HEK293 (cell line): ENCODE data around the gene SUPT4H1.

ENCODE experiments used
- CTCF ChIA-PET: fragments of 350-600 bp; formaldehyde crosslinking; extraction: SDS; loops from one replicate; lab custom pipeline; 2021; ENCODE audit warnings: antibody characterized with exemption; lab: Yijun Ruan, JAX
- POLR2A ChIA-PET: fragments of 300-600 bp; formaldehyde crosslinking; extraction: SDS; loops from one replicate; lab custom pipeline; 2020; ENCODE audit warnings: antibody characterized with exemption, inconsistent platforms; lab: Yijun Ruan, JAX
- H3K27ac ChIP-seq: fragments of 200-500 bp; sonication (Bioruptor generic); 2 replicates; pipeline ENCODE4 v1.5.1; 2014; ENCODE audit warnings: low read depth, low read length, control low read depth, inconsistent platforms; ENCODE audit errors: extremely low read depth
- H3K36me3 ChIP-seq, 2 experiments: fragments of 200-500 bp in 1 of 2; sonication (Bioruptor generic) in 1 of 2; 1 replicate in 1 of 2; 2 replicates in 1 of 2; pipeline ENCODE4 v1.5.1; 2014 to 2017; ENCODE audit warnings: inconsistent platforms in 2 of 2, low read length in 2 of 2; ENCODE audit not compliant: control insufficient read depth in 2 of 2, insufficient read depth in 1 of 2
- H3K4me1 ChIP-seq: fragments of 200-500 bp; sonication (Bioruptor generic); 2 replicates; pipeline ENCODE4 v1.5.1; 2014; ENCODE audit warnings: mild to moderate bottlenecking, low read length, inconsistent platforms; ENCODE audit not compliant: control insufficient read depth, insufficient read depth
- H3K4me3 ChIP-seq: 2 replicates; pipeline ENCODE4 v1.5.1; 2011; ENCODE audit warnings: low read depth, mild to moderate bottlenecking, control low read depth, low read length, moderate library complexity
- H3K9me3 ChIP-seq: fragments of 200-500 bp; sonication (Bioruptor generic); 2 replicates; pipeline ENCODE4 v1.5.1; 2014; ENCODE audit warnings: low read depth, low read length, inconsistent platforms; ENCODE audit not compliant: control insufficient read depth, insufficient read depth
- CTCF ChIP-seq: fragments of 450-650 bp; formaldehyde crosslinking; IDR thresholded peaks from 2 replicates; pipeline ENCODE4 v1.5.1; 2016; ENCODE audit warnings: missing biosample characterization, missing genetic modification characterization
- GFI1B ChIP-seq: fragments of 450-650 bp; formaldehyde crosslinking; IDR thresholded peaks from 2 replicates; pipeline ENCODE4 v1.5.1; 2016; ENCODE audit warnings: missing biosample characterization, missing genetic modification characterization
- MEIS1 ChIP-seq: sonication (generic); formaldehyde crosslinking; IDR thresholded peaks from 2 replicates; pipeline ENCODE4 v1.8.1; 2022; ENCODE audit warnings: missing genetic modification reagents, mild to moderate bottlenecking, borderline replicate concordance
- OVOL3 ChIP-seq: fragments of 450-650 bp; formaldehyde crosslinking; IDR thresholded peaks from 2 replicates; pipeline ENCODE4 v1.5.1; 2016; ENCODE audit warnings: missing biosample characterization, missing genetic modification characterization
- PRDM10 ChIP-seq: fragments of 450-650 bp; formaldehyde crosslinking; IDR thresholded peaks from 2 replicates; pipeline ENCODE4 v1.5.1; 2016; ENCODE audit warnings: missing biosample characterization, missing genetic modification characterization
- ZNF140 ChIP-seq: fragments of 450-650 bp; formaldehyde crosslinking; IDR thresholded peaks from 2 replicates; pipeline ENCODE4 v1.5.1; 2016; ENCODE audit warnings: missing biosample characterization, missing genetic modification characterization
- ZNF16 ChIP-seq: fragments of 450-650 bp; formaldehyde crosslinking; IDR thresholded peaks from 2 replicates; pipeline ENCODE4 v1.5.1; 2016; ENCODE audit warnings: low read depth, missing biosample characterization, missing genetic modification characterization
- ZNF354C ChIP-seq: fragments of 450-650 bp; formaldehyde crosslinking; IDR thresholded peaks from 2 replicates; pipeline ENCODE4 v1.5.1; 2016; ENCODE audit warnings: missing biosample characterization, missing genetic modification characterization, low read depth, borderline replicate concordance
- ZNF549 ChIP-seq: fragments of 450-650 bp; IDR thresholded peaks from 2 replicates; pipeline ENCODE4 v1.5.1; 2018; ENCODE audit warnings: missing biosample characterization, missing genetic modification characterization, mild to moderate bottlenecking, inconsistent platforms, moderate library complexity
- ZNF660 ChIP-seq: fragments of 450-650 bp; IDR thresholded peaks from 2 replicates; pipeline ENCODE4 v1.5.1; 2018; ENCODE audit warnings: missing biosample characterization, mild to moderate bottlenecking, missing genetic modification characterization
- ZNF776 ChIP-seq: fragments of 450-650 bp; formaldehyde crosslinking; IDR thresholded peaks from 2 replicates; pipeline ENCODE4 v1.5.0; 2017; ENCODE audit warnings: missing biosample characterization, missing genetic modification characterization, borderline replicate concordance
- ZNF777 ChIP-seq: fragments of 450-650 bp; formaldehyde crosslinking; IDR thresholded peaks from 2 replicates; pipeline ENCODE4 v1.5.1; 2017; ENCODE audit warnings: missing biosample characterization, missing genetic modification characterization, borderline replicate concordance
- ZNF837 ChIP-seq: fragments of 450-650 bp; formaldehyde crosslinking; IDR thresholded peaks from 2 replicates; pipeline ENCODE4 v1.5.1; 2016; ENCODE audit warnings: missing biosample characterization, missing genetic modification characterization
- ZSCAN23 ChIP-seq: fragments of 450-650 bp; formaldehyde crosslinking; IDR thresholded peaks from 2 replicates; pipeline ENCODE4 v1.5.1; 2016; ENCODE audit warnings: missing biosample characterization, missing genetic modification characterization
- ZXDB ChIP-seq: fragments of 450-650 bp; formaldehyde crosslinking; IDR thresholded peaks from 2 replicates; pipeline ENCODE4 v1.5.1; 2016; ENCODE audit warnings: missing biosample characterization, missing genetic modification characterization
- TF ChIP-seq, protein P1 (sequence below): fragments of 450-650 bp; formaldehyde crosslinking; IDR thresholded peaks from 2 replicates; pipeline ENCODE4 v1.5.1; 2016; ENCODE audit warnings: missing biosample characterization, missing genetic modification characterization

The SUPT4H1 gene

DNA sequence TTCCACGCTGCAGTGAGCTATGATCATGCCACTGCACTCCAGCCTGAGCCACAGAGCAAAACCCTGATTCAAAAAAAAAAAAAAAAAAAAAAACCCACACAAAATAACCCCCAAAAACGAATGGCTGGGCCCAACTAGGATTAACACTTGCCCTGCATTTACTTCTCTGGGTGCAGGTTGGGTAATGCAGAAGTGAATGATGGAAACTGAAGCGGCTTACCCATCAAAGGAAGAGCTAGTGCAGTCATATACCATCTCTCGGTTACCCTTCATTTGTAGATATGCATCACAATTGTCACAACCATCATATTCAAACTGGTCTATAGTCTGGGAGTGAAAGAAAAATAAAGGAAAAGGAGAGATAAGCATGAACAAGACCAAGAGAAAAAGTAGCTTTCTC is 819 bp downstream of the SUPT4H1 start (continued):
- no peak for TF ChIP-seq ZSCAN23 (tag by site-specific recombination)
- TF ChIP-seq MEIS1 (CRISPR knock-in tag): no peak
- TF ChIP-seq ZNF660 (tag by site-specific recombination): no peak
- TF ChIP-seq ZNF837 (tag by site-specific recombination): no peak
- TF ChIP-seq, protein P1, sequence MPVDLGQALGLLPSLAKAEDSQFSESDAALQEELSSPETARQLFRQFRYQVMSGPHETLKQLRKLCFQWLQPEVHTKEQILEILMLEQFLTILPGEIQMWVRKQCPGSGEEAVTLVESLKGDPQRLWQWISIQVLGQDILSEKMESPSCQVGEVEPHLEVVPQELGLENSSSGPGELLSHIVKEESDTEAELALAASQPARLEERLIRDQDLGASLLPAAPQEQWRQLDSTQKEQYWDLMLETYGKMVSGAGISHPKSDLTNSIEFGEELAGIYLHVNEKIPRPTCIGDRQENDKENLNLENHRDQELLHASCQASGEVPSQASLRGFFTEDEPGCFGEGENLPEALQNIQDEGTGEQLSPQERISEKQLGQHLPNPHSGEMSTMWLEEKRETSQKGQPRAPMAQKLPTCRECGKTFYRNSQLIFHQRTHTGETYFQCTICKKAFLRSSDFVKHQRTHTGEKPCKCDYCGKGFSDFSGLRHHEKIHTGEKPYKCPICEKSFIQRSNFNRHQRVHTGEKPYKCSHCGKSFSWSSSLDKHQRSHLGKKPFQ: no peak
- no peak for TF ChIP-seq PRDM10 (tag by site-specific recombination)
- no peak for TF ChIP-seq CTCF (tag by site-specific recombination)
- no peak for TF ChIP-seq ZNF16 (tag by site-specific recombination)
- no peak for TF ChIP-seq ZNF140
- TF ChIP-seq, all 188 proteins: peak for 0

- TF ChIP-seq ZSCAN23 (tag by site-specific recombination) (no peak), GFI1B (no peak), ZNF776 (no peak), ZNF777 (tag by site-specific recombination) (no peak), OVOL3 (no peak), ZNF354C (tag by site-specific recombination) (no peak)
- Histone ChIP-seq H3K27ac (no peak overlapping the region), H3K9me3 (no peaks in the 10 kb centered on the region), H3K4me3 (no peak overlapping the region), H3K4me1 (peaks cover 4% of the 10 kb centered on the region), H3K36me3 (peaks cover 54 to 78% of the 10 kb centered on the region in 2 experiments)
- POLR2A ChIA-PET: interaction anchor here (0.5 to 2.9 kb wide), 4 partner anchors 11 to 878 kb away, joined by 3 to 17 read pairs (median 8); partner anchors contain the start of gene RNF43
- CTCF ChIA-PET: interaction anchor here (0.5 to 2.2 kb wide), 5 partner anchors 31 to 226 kb away, joined by 3 to 16 read pairs (median 3); no protein-coding TSS in a partner anchor
Observed at GRCh38 chr17:58348038-58348437, 4.0 kb downstream of the SUPT4H1 start.

GRCh38 chr17:58345500-58345899 is 6.5 kb downstream of the SUPT4H1 start:
- POLR2A ChIA-PET: interaction anchor here (2.2 to 3.2 kb wide), 4 partner anchors 9 to 72 kb away, joined by 7 to 17 read pairs (median 12); partner anchors contain the start of gene RNF43
- TF ChIP-seq ZXDB (tag by site-specific recombination) (no peak), ZNF549 (tag by site-specific recombination) (no peak)

More at GRCh38 chr17:58345500-58345899, 6.5 kb downstream of the SUPT4H1 start:
- no peaks in the 10 kb centered on the region for H3K9me3 ChIP-seq
- H3K36me3 ChIP-seq: peaks cover 51 to 70% of the 10 kb centered on the region in 2 experiments
- CTCF ChIA-PET: interaction anchor here (1.2 to 2.5 kb wide), 3 partner anchors 37 to 72 kb away, joined by 5 to 10 read pairs (median 5); partner anchors contain the start of gene RNF43
- H3K4me1 ChIP-seq: no peaks in the 10 kb centered on the region
- H3K4me3 ChIP-seq: no peak overlapping the region
- no peak overlapping the region for H3K27ac ChIP-seq
